GM12872 (cell line): ENCODE results near the gene ZNRF1.

Experiments
- CTCF ChIP-seq: IDR thresholded peaks from 3 replicates; pipeline ENCODE4 v1.5.1; 2011; ENCODE audit warnings: low read depth, mild to moderate bottlenecking, low read length, moderate library complexity; ENCODE audit not compliant: insufficient read depth

Gene ZNRF1

GRCh38 chr16:75160386-75160785, 161.6 kb downstream of the ZNRF1 start:
- TF ChIP-seq CTCF, result no peak
